HG03378 (cell line): ENCODE measurements around the gene PFN1.

Experiments used
- ATAC-seq: cut with Tn5 transposase; IDR thresholded peaks from one replicate; pipeline ENCODE4 v1.9.1; 2021; ENCODE audit warnings: mild to moderate bottlenecking, moderate library complexity; ENCODE audit not compliant: unreplicated experiment

The PFN1 gene

GRCh38 chr17:4897785-4898184 is 50.5 kb downstream of the PFN1 start:
- no peak for ATAC-seq

- no peak for ATAC-seq
Observed at GRCh38 chr17:4897198-4897687, 51.1 kb downstream of the PFN1 start.

- ATAC-seq, result no peak
Observed at GRCh38 chr17:4896332-4897197, 51.8 kb downstream of the PFN1 start.

GRCh38 chr17:4895657-4896331 is 52.5 kb downstream of the PFN1 start:
- ATAC-seq, result no peak
